ENCODE data around the gene BPIFA2.

The BPIFA2 gene

DNA sequence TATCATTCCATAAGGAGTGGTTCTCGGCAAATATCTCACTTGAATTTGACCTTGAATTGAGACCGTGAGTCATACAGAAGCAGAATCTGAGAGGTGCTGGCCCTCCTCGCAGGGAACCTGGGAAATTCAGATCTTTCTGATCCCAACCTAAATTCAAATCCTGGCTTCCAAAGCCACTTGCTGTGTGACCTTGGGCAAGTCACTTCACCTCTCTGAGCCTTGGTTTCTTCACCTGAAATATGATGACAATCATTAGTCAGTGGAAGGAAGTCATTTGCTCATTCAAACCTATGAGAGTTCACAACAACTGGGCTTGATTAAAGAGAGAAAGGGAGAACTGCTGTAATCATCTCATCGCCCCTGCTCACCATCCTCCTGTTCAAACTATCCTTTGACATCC lies 56.4 kb downstream of the BPIFA2 start:
- TF ChIP-seq, protein P1, sequence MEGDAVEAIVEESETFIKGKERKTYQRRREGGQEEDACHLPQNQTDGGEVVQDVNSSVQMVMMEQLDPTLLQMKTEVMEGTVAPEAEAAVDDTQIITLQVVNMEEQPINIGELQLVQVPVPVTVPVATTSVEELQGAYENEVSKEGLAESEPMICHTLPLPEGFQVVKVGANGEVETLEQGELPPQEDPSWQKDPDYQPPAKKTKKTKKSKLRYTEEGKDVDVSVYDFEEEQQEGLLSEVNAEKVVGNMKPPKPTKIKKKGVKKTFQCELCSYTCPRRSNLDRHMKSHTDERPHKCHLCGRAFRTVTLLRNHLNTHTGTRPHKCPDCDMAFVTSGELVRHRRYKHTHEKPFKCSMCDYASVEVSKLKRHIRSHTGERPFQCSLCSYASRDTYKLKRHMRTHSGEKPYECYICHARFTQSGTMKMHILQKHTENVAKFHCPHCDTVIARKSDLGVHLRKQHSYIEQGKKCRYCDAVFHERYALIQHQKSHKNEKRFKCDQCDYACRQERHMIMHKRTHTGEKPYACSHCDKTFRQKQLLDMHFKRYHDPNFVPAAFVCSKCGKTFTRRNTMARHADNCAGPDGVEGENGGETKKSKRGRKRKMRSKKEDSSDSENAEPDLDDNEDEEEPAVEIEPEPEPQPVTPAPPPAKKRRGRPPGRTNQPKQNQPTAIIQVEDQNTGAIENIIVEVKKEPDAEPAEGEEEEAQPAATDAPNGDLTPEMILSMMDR (IDR thresholded peaks at IDR 0.05; ENCODE audit: control extremely low read depth, extremely low read depth, low read depth, missing control alignments), result no peak
- ChIA-PET POLR2A (no interaction called here), CTCF (interaction anchor here (1.4 kb wide), 1 partner anchor 128 kb away, joined by 4 read pairs; no protein-coding TSS in a partner anchor)
- no peak for DNase-seq (ENCODE audit: extremely low spot score)

DNA sequence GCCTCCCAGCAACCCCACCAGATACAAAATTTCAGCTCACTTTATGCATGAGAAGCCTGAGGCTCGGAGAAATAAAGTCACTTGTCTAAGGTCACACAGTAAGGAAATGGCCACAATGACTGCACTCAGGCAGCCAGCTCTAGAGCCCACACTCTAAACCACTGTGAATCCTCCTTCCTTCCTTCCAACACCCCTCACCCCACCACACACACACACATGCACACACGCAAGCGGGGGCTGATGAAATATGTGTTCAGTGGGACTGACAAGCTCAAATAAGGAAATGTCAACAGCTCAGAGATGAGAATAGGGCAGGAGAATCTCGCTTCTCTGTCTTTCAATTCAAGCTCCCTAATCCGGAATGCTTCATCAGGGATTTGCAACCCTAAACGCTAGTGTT lies 61.9 kb downstream of the BPIFA2 start:
- TF ChIP-seq, protein P1 (IDR thresholded peaks at IDR 0.05; ENCODE audit: control extremely low read depth, extremely low read depth, low read depth, missing control alignments), result no peak
- no peak for DNase-seq (ENCODE audit: extremely low spot score)
- CTCF ChIA-PET, result interaction anchor here (0.7 to 1.1 kb wide), 4 partner anchors 16 to 23 kb away, joined by 3 to 4 read pairs (median 3); no protein-coding TSS in a partner anchor
- POLR2A ChIA-PET, result no interaction called here

Measured in GM10248 (cell line).